SK-MEL-5 (cell line): ENCODE results near the gene EPN3. TPM values are rescaled to one million over a fixed set of nuclear protein-coding genes. Genes with fewer than 3 reads are reported as not detected.

ENCODE experiments used
- DNase-seq: peaks from one replicate; pipeline ENCODE4 v3.0.0-alpha.2; 2016; ENCODE audit warnings: low read depth, low spot score
- in situ Hi-C: cut with HindIII; loops from 2 replicates; pipeline ENCODE4 v1.10.0; 2016; ENCODE audit warnings: low sequenced_read_pairs, high pct_unique_total_duplicates, low pct_unique_long_range_greater_than_20kb
- total RNA-seq: library from RNA; depleted of rRNA; stranded (reverse); fragments of >200 nt; shearing (Covaris generic); gene quantifications from 2 replicates; pipeline ENCODE4 v1.2.3, GENCODE V29; 2014

Gene EPN3
- total RNA-seq, 1 experiment from 2014 or later = not detected

GRCh38 chr17:50573866-50574611 is 41.5 kb downstream of the EPN3 start:
- in situ Hi-C loops = no loop called here
- DNase-seq = no peak

- in situ Hi-C loops = no loop called here
- no peak for DNase-seq
Measured at GRCh38 chr17:50575581-50576210, 43.2 kb downstream of the EPN3 start.

GRCh38 chr17:50576864-50577263 is 44.3 kb downstream of the EPN3 start:
- in situ Hi-C loops = no loop called here
- no peak for DNase-seq

GRCh38 chr17:50577451-50577954 is 45.0 kb downstream of the EPN3 start:
- in situ Hi-C loops = no loop called here
- no peak for DNase-seq

GRCh38 chr17:50578173-50578572 is 45.6 kb downstream of the EPN3 start:
- in situ Hi-C loops = no loop called here
- no peak for DNase-seq

GRCh38 chr17:50579399-50579798 is 46.9 kb downstream of the EPN3 start:
- DNase-seq = no peak
- in situ Hi-C loops = no loop called here

- DNase-seq = no peak
- in situ Hi-C loops = no loop called here
Measured at GRCh38 chr17:50580646-50581045, 48.1 kb downstream of the EPN3 start.

GRCh38 chr17:50581316-50581715 is 48.8 kb downstream of the EPN3 start:
- no peak for DNase-seq
- in situ Hi-C loops = no loop called here

- in situ Hi-C loops = no loop called here
- DNase-seq = no peak
Measured at GRCh38 chr17:50582741-50583140, 50.2 kb downstream of the EPN3 start.

- DNase-seq = no peak
- in situ Hi-C loops = no loop called here
Measured at GRCh38 chr17:50583641-50584040, 51.1 kb downstream of the EPN3 start.

- DNase-seq = no peak
- in situ Hi-C loops = no loop called here
Measured at GRCh38 chr17:50584116-50584515, 51.6 kb downstream of the EPN3 start.

- in situ Hi-C loops = no loop called here
- no peak for DNase-seq
Measured at GRCh38 chr17:50584749-50585148, 52.2 kb downstream of the EPN3 start.

GRCh38 chr17:50585346-50585745 is 52.8 kb downstream of the EPN3 start:
- no peak for DNase-seq
- in situ Hi-C loops = no loop called here

- in situ Hi-C loops = no loop called here
Measured at GRCh38 chr17:50585891-50586290, 53.4 kb downstream of the EPN3 start.

GRCh38 chr17:50586421-50587247 is 54.1 kb downstream of the EPN3 start:
- in situ Hi-C loops = no loop called here

More at GRCh38 chr17:50585891-50586290, 53.4 kb downstream of the EPN3 start:
- no peak for DNase-seq

GRCh38 chr17:50587571-50587970 is 55.0 kb downstream of the EPN3 start:
- in situ Hi-C loops = no loop called here
- DNase-seq = no peak

More at GRCh38 chr17:50586421-50587247, 54.1 kb downstream of the EPN3 start:
- DNase-seq = no peak

- in situ Hi-C loops = no loop called here
Measured at GRCh38 chr17:50588391-50589049, 56.0 kb downstream of the EPN3 start.

More at GRCh38 chr17:50588391-50589049, 56.0 kb downstream of the EPN3 start:
- no peak for DNase-seq
